K562 (cell line): ENCODE results near the gene IGIP. TPM values are rescaled to one million over a fixed set of nuclear protein-coding genes. Genes with fewer than 3 reads are reported as not detected.

Experiments
- ATAC-seq: fragments of 200-7000 bp; cut with Tn5 transposase; 3 replicates; pipeline ENCODE4 v1.9.1; 2020; ENCODE audit warnings: moderate library complexity
- BruUV-seq: library from RNA; stranded (reverse); fragments of 400-500 nt; replicated peaks from 2 replicates; lab custom pipeline; 2021; lab: Mats Ljungman, UMichigan
- CTCF ChIA-PET: fragments of 300-600 bp; formaldehyde crosslinking; extraction: SDS; loops from one replicate; lab custom pipeline; 2021; ENCODE audit warnings: low intra/inter-chr PET ratio; lab: Yijun Ruan, JAX
- POLR2A ChIA-PET: fragments of 300-600, 350-650 bp; sonication (Branson Sonifier 250); formaldehyde crosslinking; extraction: SDS; loops from one replicate; lab custom pipeline; 2021; ENCODE audit warnings: antibody characterized with exemption, inconsistent platforms; lab: Yijun Ruan, JAX
- DNase-seq, 4 experiments: peaks; one replicate each; pipeline versions ENCODE4 v3.0.0 to v3.0.0-alpha.2; 2011 to 2018; ENCODE audit warnings: low spot score in 3 of 4, mixed read lengths in 3 of 4; ENCODE audit errors: extremely low read depth in 1 of 4
- FAIRE-seq: peaks from 2 replicates; lab custom pipeline; 2011; peaks lifted over from hg19 to GRCh38; lab: Jason Lieb, UNC
- H2AFZ ChIP-seq: 2 replicates; pipeline ENCODE4 v1.6.0; 2011; ENCODE audit warnings: low read depth, low read length, control low read depth, inconsistent platforms
- H3K27ac ChIP-seq: fragments of 200-600 bp; 3 replicates; pipeline ENCODE4 v1.8.0; 2011; ENCODE audit warnings: low read depth, mild to moderate bottlenecking, control low read depth, inconsistent platforms, low read length, moderate library complexity, mixed read lengths; ENCODE audit errors: extremely low read depth
- H3K27me3 ChIP-seq, 2 experiments: fragments of 300-600 bp in 1 of 2; 2 replicates in 1 of 2; 3 replicates in 1 of 2; pipeline versions ENCODE4 v1.6.0 to v1.8.0; 2011; ENCODE audit warnings: inconsistent platforms in 2 of 2, low read length in 2 of 2, mild to moderate bottlenecking in 1 of 2, mixed read lengths in 1 of 2, moderate library complexity in 1 of 2; ENCODE audit not compliant: control insufficient read depth in 2 of 2, insufficient read depth in 2 of 2
- H3K36me3 ChIP-seq: fragments of 300-600 bp; 3 replicates; pipeline ENCODE4 v1.8.0; 2011; ENCODE audit warnings: mild to moderate bottlenecking, low read length, inconsistent platforms; ENCODE audit not compliant: control insufficient read depth, insufficient read depth
- H3K4me1 ChIP-seq, 2 experiments: fragments of 200-600 bp in 1 of 2; replicated peaks in 1 of 2; 2 replicates in 1 of 2; 3 replicates in 1 of 2; pipeline versions ENCODE4 v1.5.1 to v1.8.0; 2011; ENCODE audit warnings: inconsistent platforms in 2 of 2, low read length in 2 of 2, mild to moderate bottlenecking in 1 of 2, mixed read lengths in 1 of 2, moderate library complexity in 1 of 2; ENCODE audit not compliant: control insufficient read depth in 2 of 2, insufficient read depth in 2 of 2
- H3K4me2 ChIP-seq: 2 replicates; pipeline ENCODE4 v1.6.1; 2011; ENCODE audit warnings: low read length, control low read depth, inconsistent platforms, mixed read lengths; ENCODE audit not compliant: insufficient read depth
- H3K4me3 ChIP-seq: fragments of 200-600 bp; sonication (generic), shearing (Covaris generic); 2 replicates; pipeline ENCODE4 v1.5.1; 2016; ENCODE audit warnings: control low read depth, inconsistent platforms
- H3K79me2 ChIP-seq: fragments of 200-600 bp; 3 replicates; pipeline ENCODE4 v1.8.0; 2011; ENCODE audit warnings: low read length, inconsistent platforms; ENCODE audit not compliant: control insufficient read depth, insufficient read depth
- H3K9ac ChIP-seq, 2 experiments: 2 replicates each; pipeline versions ENCODE4 v1.6.0 to v1.6.1; 2011; ENCODE audit warnings: low read depth in 2 of 2, low read length in 2 of 2, control low read depth in 1 of 2, inconsistent platforms in 1 of 2, mild to moderate bottlenecking in 1 of 2, mixed read lengths in 1 of 2; ENCODE audit not compliant: insufficient read depth in 1 of 2
- H3K9me1 ChIP-seq: one replicate; pipeline ENCODE4 v1.6.0; 2011; ENCODE audit warnings: inconsistent platforms, mild to moderate bottlenecking, low read length, moderate library complexity; ENCODE audit not compliant: control insufficient read depth, insufficient read depth
- H3K9me3 ChIP-seq: replicated peaks from 2 replicates; pipeline ENCODE4 v1.5.1; 2011; ENCODE audit warnings: low read depth, low read length, inconsistent platforms; ENCODE audit not compliant: control insufficient read depth, insufficient read depth
- H4K20me1 ChIP-seq: replicated peaks from 2 replicates; pipeline ENCODE4 v1.6.1; 2011; ENCODE audit warnings: low read length, inconsistent platforms, mixed read lengths; ENCODE audit not compliant: control insufficient read depth, insufficient read depth
- ARID2 ChIP-seq: fragments of 450-650 bp; IDR thresholded peaks from 2 replicates; pipeline ENCODE4 v1.6.1; 2017; ENCODE audit warnings: antibody characterized with exemption, mild to moderate bottlenecking
- ARID3A ChIP-seq: IDR thresholded peaks from 2 replicates; pipeline ENCODE4 v1.6.1; 2012; ENCODE audit warnings: low read depth, low read length, improper control_type of control experiment, borderline replicate concordance
- ATF3 ChIP-seq, 2 experiments: fragments of 450-650 bp in 1 of 2; sonication (generic) in 1 of 2; formaldehyde crosslinking in 1 of 2; IDR thresholded peaks in 1 of 2; conservative IDR thresholded peaks in 1 of 2; 2 replicates each; pipeline versions ENCODE4 v1.6.1 to v1.8.1; 2016 to 2023; ENCODE audit warnings: mild to moderate bottlenecking in 2 of 2, moderate library complexity in 2 of 2, inconsistent platforms in 1 of 2, missing genetic modification reagents in 1 of 2
- CTCF ChIP-seq, 3 experiments: IDR thresholded peaks in 2 of 3; conservative IDR thresholded peaks in 1 of 3; 2 replicates each; pipeline ENCODE4 v1.5.1; 2011 to 2012; ENCODE audit warnings: low read length in 3 of 3, mild to moderate bottlenecking in 3 of 3, control low read depth in 2 of 3, improper control_type of control experiment in 1 of 3, inconsistent platforms in 1 of 3, low read depth in 1 of 3, mixed read lengths in 1 of 3, moderate library complexity in 1 of 3; ENCODE audit not compliant: insufficient read depth in 2 of 3
- CTCFL ChIP-seq: IDR thresholded peaks from 2 replicates; pipeline ENCODE4 v1.6.1; 2011; ENCODE audit warnings: borderline replicate concordance, low read depth, mild to moderate bottlenecking, moderate library complexity, low read length; ENCODE audit not compliant: insufficient read depth, poor library complexity, severe bottlenecking
- JUND ChIP-seq, 2 experiments: IDR thresholded peaks; 2 replicates in 1 of 2; 3 replicates in 1 of 2; pipeline ENCODE4 v1.6.1; 2011; ENCODE audit warnings: borderline replicate concordance in 2 of 2, low read depth in 2 of 2, low read length in 2 of 2, improper control_type of control experiment in 1 of 2, missing biosample characterization in 1 of 2, missing genetic modification characterization in 1 of 2, missing genetic modification reagents in 1 of 2
- KDM4B ChIP-seq, 2 experiments: fragments of 450-650 bp in 1 of 2; sonication (generic) in 1 of 2; IDR thresholded peaks; 2 replicates each; pipeline ENCODE4 v1.6.1; 2016 to 2017; ENCODE audit warnings: borderline replicate concordance in 2 of 2, antibody characterized with exemption in 1 of 2, low read depth in 1 of 2, mild to moderate bottlenecking in 1 of 2
- SMARCA4 ChIP-seq: fragments of 450-650 bp; IDR thresholded peaks from 2 replicates; pipeline ENCODE4 v1.6.1; 2016
- SMARCB1 ChIP-seq: IDR thresholded peaks from 2 replicates; pipeline ENCODE4 v1.6.1; 2011; ENCODE audit warnings: improper control_type of control experiment, low read depth; ENCODE audit not compliant: insufficient read length
- SMARCC2 ChIP-seq: fragments of 450-650 bp; IDR thresholded peaks from 2 replicates; pipeline ENCODE4 v1.6.1; 2017; ENCODE audit warnings: antibody characterized with exemption, moderate library complexity, mild to moderate bottlenecking, low read depth
- ZNF212 ChIP-seq: fragments of 450-650 bp; formaldehyde crosslinking; IDR thresholded peaks from 2 replicates; pipeline ENCODE4 v1.4.0; 2020; ENCODE audit warnings: mild to moderate bottlenecking
- ZNF384 ChIP-seq: IDR thresholded peaks from 2 replicates; pipeline ENCODE4 v1.6.1; 2012; ENCODE audit warnings: low read depth, low read length, improper control_type of control experiment
- WGBS: fragments of 100-300 bp; shearing (Covaris generic); methylation state at CpG from one replicate; pipeline ENCODE4 v1.1.6; 2016; ENCODE audit warnings: low coverage, mixed read lengths; ENCODE audit not compliant: insufficient coverage; ENCODE audit errors: missing lambda C conversion rate; 5-methylcytosine and 5-hydroxymethylcytosine counted together
- in situ Hi-C: fragments of 300-500 bp; cut with MboI; formaldehyde crosslinking; loops from 4 replicates; pipeline ENCODE4 v1.15.0; 2018; ENCODE audit warnings: inconsistent platforms, mixed read lengths
- intact Hi-C: fragments of 100-400 bp; cut with micrococcal nuclease; formaldehyde crosslinking; loops from 2 replicates; pipeline ENCODE4 v1.14.2; 2022
- polyA plus RNA-seq, 8 experiments: library from polyadenylated mRNA; depleted of rRNA in 4 of 8; stranded (reverse) in 5 of 8; unstranded in 3 of 8; fragments of >200 nt; fragmentation: Nextera tagmentation in 2 of 8; fragmentation: Illumina TruSeq in 1 of 8; extraction: Ambion mirVana in 2 of 8; extraction: Trizol in 1 of 8; gene quantifications; 2 replicates each; pipeline versions ENCODE4 v1.2.1 to v1.2.3, GENCODE V29; 2011 to 2014; ENCODE audit warnings: inconsistent platforms in 1 of 8, missing spikeins in 1 of 8
- total RNA-seq, 7 experiments: library from RNA; depleted of rRNA in 6 of 7; stranded (reverse); fragments of >200 nt in 6 of 7; fragmentation: Illumina TruSeq in 2 of 7; extraction: Trizol in 2 of 7; gene quantifications; 2 replicates each; pipeline versions ENCODE4 v1.2.1 to v1.2.3, GENCODE V29; 2011 to 2021; ENCODE audit warnings: low replicate concordance in 1 of 7

The IGIP gene
- total and polyA plus RNA-seq, 9 of the 15 experiments (the other 6 are each of a cell fraction or from before 2014, with no cell fraction given): 0.52 to 1.6 (median 1.2) TPM

- FAIRE-seq (no peak), ATAC-seq (peak; percentile 50), DNase-seq (peak in 3 of 4 experiments; percentile 16 to 58 (median 44))
- Histone ChIP-seq H3K9me3 (no peaks in the 10 kb centered on the region), H3K36me3 (no peaks in the 10 kb centered on the region; the same call in 2 of the 3 replicates), H3K27ac (no peak overlapping the region), H3K4me2 (0 out of 2 replicates have a peak overlapping the region, but pooled peaks have one; percentile 0), H3K4me1 (peaks cover 20 to 28% of the 10 kb centered on the region in 2 experiments), H3K27me3 (no peaks in the 10 kb centered on the region), H3K4me3 (no peak overlapping the region), H3K9ac (no peak overlapping the region), H2AFZ (no peak overlapping the region), H3K9me1 (no peaks in the 10 kb centered on the region), H4K20me1 (peaks cover 6% of the 10 kb centered on the region; the same call in 1 of the 2 replicates), H3K79me2 (peaks cover 64% of the 10 kb centered on the region)
- WGBS: 5% methylated on average over 2 of the region's 2 CpGs
- ChIA-PET POLR2A (interaction anchor here (0.9 to 1.5 kb wide), 3 partner anchors 14 to 53 kb away, joined by 3 read pairs; no protein-coding TSS in a partner anchor), CTCF (interaction anchor here (0.7 kb wide), 1 partner anchor 43 kb away, joined by 3 read pairs; no protein-coding TSS in a partner anchor)
- BruUV-seq: no TSS peak
- in situ Hi-C loops: no loop called here
- intact Hi-C loops: loop anchor here (10.0 kb wide), 2 partner anchors 598 to 1498 kb away; partner anchors contain the start of gene DIAPH1
- TF ChIP-seq CTCF (IDR thresholded peaks at IDR 0.05 in 2 of 3, conservative IDR thresholded peaks at IDR 0.05 in 1 of 3; ENCODE audit: insufficient read depth in 2 of 3, low read depth in 1 of 3, low read length in 3 of 3): peak; percentile 30 to 44 (median 36); a peak in 3 of 6 replicates
- peak; percentile 93 for TF ChIP-seq CTCFL
- no peak for TF ChIP-seq ZNF212 (CRISPR knock-in tag)
- TF ChIP-seq ATF3 (IDR thresholded peaks at IDR 0.05): no peak
- TF ChIP-seq ATF3 (CRISPR knock-in tag; conservative IDR thresholded peaks at IDR 0.05): no peak
- peak; percentile 4; the same call in 1 of the 2 replicates for TF ChIP-seq JUND (IDR thresholded peaks at IDR 0.05; ENCODE audit: borderline replicate concordance, low read depth, low read length)
- TF ChIP-seq JUND (tag; IDR thresholded peaks at IDR 0.05; ENCODE audit: borderline replicate concordance, low read depth, low read length): no peak
- no peak for TF ChIP-seq KDM4B (IDR thresholded peaks at IDR 0.05; ENCODE audit: borderline replicate concordance in 2 of 2, low read depth in 1 of 2)
- peak; percentile 61 for TF ChIP-seq ZNF384
- peak; percentile 92 for TF ChIP-seq SMARCC2
- peak; percentile 82; the same call in 1 of the 2 replicates for TF ChIP-seq ARID3A
- TF ChIP-seq SMARCA4: peak; percentile 93
- peak; percentile 85; the same call in 1 of the 2 replicates for TF ChIP-seq ARID2
- peak; percentile 83 for TF ChIP-seq SMARCB1
Measured at GRCh38 chr5:140116716-140117115, 9.0 kb upstream of the IGIP start.
